Lower leg skin (tissue), 4 donors: ENCODE measurements around the gene B3GNT4. TPM values are rescaled to one million over a fixed set of nuclear protein-coding genes. Genes with fewer than 3 reads are reported as not detected.

Source experiments
- DNase-seq, 2 donors: peaks; one replicate each; pipeline ENCODE4 v3.0.0-alpha.2; 2019; ENCODE audit warnings: low spot score in 2 of 2
- H3K4me3 ChIP-seq: fragments of 200-600 bp; sonication (generic); 2 replicates; pipeline ENCODE4 v1.5.1; 2017; ENCODE audit warnings: mild to moderate bottlenecking, low read depth; ENCODE audit not compliant: poor library complexity, severe bottlenecking
- CTCF ChIP-seq, 3 donors: fragments of 450-650 bp; IDR thresholded peaks; one replicate each; pipeline ENCODE4 v1.5.1; 2016; ENCODE audit warnings: antibody characterized with exemption in 3 of 3, mild to moderate bottlenecking in 3 of 3, moderate library complexity in 2 of 3
- POLR2A ChIP-seq, 2 donors: fragments of 450-650 bp; IDR thresholded peaks; one replicate each; pipeline ENCODE4 v1.6.1; 2016 to 2017; ENCODE audit warnings: antibody characterized with exemption in 2 of 2, mild to moderate bottlenecking in 1 of 2, moderate library complexity in 1 of 2
- WGBS, 2 donors: methylation state at CpG; one replicate each; pipeline ENCODE4 v1.1.5; 2018; 5-methylcytosine and 5-hydroxymethylcytosine counted together
- intact Hi-C: fragments of 100-400 bp; cut with DNase I; formaldehyde crosslinking; loops from one replicate; pipeline ENCODE4 v1.15.0; 2023; ENCODE audit warnings: low total_unique reads
- total RNA-seq, 4 donors: library from RNA; depleted of rRNA; stranded (reverse); fragments of >200 nt; gene quantifications; one replicate each; pipeline ENCODE4 v1.1.0, GENCODE V29; 2016

B3GNT4 gene
- total RNA-seq, 4 donors from 2014 or later, result 7.4 to 14.9 (median 8.1) TPM

- no peak for DNase-seq
- WGBS, 2 donors, result 90 to 95% methylated on average over 7 of the region's 7 CpGs
- no peak for TF ChIP-seq CTCF (IDR thresholded peaks at IDR 0.05)
- no peak for TF ChIP-seq POLR2A (IDR thresholded peaks at IDR 0.05)
- no peak overlapping the region for H3K4me3 ChIP-seq
- intact Hi-C loops, result no loop called here
Observed at GRCh38 chr12:122185079-122185478, 18.4 kb upstream of the B3GNT4 start.

- DNase-seq, result no peak
- intact Hi-C loops, result no loop called here
- TF ChIP-seq POLR2A (IDR thresholded peaks at IDR 0.05), result no peak
- TF ChIP-seq CTCF (IDR thresholded peaks at IDR 0.05), result no peak
- 85 to 91% methylated on average over 10 of the region's 10 CpGs for WGBS, 2 donors
- no peak overlapping the region for H3K4me3 ChIP-seq
Observed at GRCh38 chr12:122185494-122186082, 17.9 kb upstream of the B3GNT4 start.

- no peak for TF ChIP-seq CTCF (IDR thresholded peaks at IDR 0.05)
- TF ChIP-seq POLR2A (IDR thresholded peaks at IDR 0.05), result no peak
- H3K4me3 ChIP-seq, result no peak overlapping the region
- no peak for DNase-seq
- intact Hi-C loops, result no loop called here
- 58 to 64% methylated on average over 12 of the region's 12 CpGs for WGBS, 2 donors
Observed at GRCh38 chr12:122187466-122187865, 16.0 kb upstream of the B3GNT4 start.

GRCh38 chr12:122189626-122190475 is 13.7 kb upstream of the B3GNT4 start:
- no peak for DNase-seq
- no peak for TF ChIP-seq CTCF (IDR thresholded peaks at IDR 0.05)
- TF ChIP-seq POLR2A (IDR thresholded peaks at IDR 0.05), result no peak
- intact Hi-C loops, result no loop called here
- WGBS, 2 donors, result 80 to 86% methylated on average over 33 to 34 of the region's 34 CpGs
- no peak overlapping the region for H3K4me3 ChIP-seq

- WGBS, 2 donors, result 68% methylated on average over 18 of the region's 18 CpGs
- no peak overlapping the region for H3K4me3 ChIP-seq
- peak in 1 of 2 donors; percentile 28 for DNase-seq
Observed at GRCh38 chr12:122190842-122191668, 12.5 kb upstream of the B3GNT4 start.

More at GRCh38 chr12:122190842-122191668, 12.5 kb upstream of the B3GNT4 start:
- TF ChIP-seq CTCF (IDR thresholded peaks at IDR 0.05) (no peak), POLR2A (IDR thresholded peaks at IDR 0.05) (no peak)
- intact Hi-C loops, result no loop called here
